Measurements from ENCODE around the gene CCDC40. TPM values are rescaled to one million over a fixed set of nuclear protein-coding genes. Genes with fewer than 3 reads are reported as not detected.
A peak's percentile ranks its signal among the peaks of the same experiment; 100 is the strongest.

The CCDC40 gene
- total RNA-seq, 1 donor from 2014 or later = 7.7 TPM

- no peak overlapping the region for H3K4me3 ChIP-seq
- H3K9ac ChIP-seq = no peak overlapping the region
- H3K27ac Mint-ChIP-seq = no peak overlapping the region
- no peaks in the 10 kb centered on the region for H3K9me3 ChIP-seq (ENCODE audit: low read depth)
- no peaks in the 10 kb centered on the region for H3K36me3 ChIP-seq
- no peaks in the 10 kb centered on the region for H3K9me3 Mint-ChIP-seq
- H3K4me2 ChIP-seq = no peak overlapping the region
- H2AFZ ChIP-seq (replicated peaks) = no peak overlapping the region
- H3K4me3 Mint-ChIP-seq = no peak overlapping the region
- no peak for TF ChIP-seq EZH2 (IDR thresholded peaks at IDR 0.05)
- TF ChIP-seq EZH2phosphoT487 (IDR thresholded peaks at IDR 0.05) = no peak
- TF ChIP-seq CTCF (IDR thresholded peaks at IDR 0.05) = no peak
- peaks cover 13% of the 10 kb centered on the region for H3F3A ChIP-seq (ENCODE audit: low read depth)
- H3K79me2 ChIP-seq (ENCODE audit: low read depth) = no peaks in the 10 kb centered on the region
- H3K27ac ChIP-seq = no peak overlapping the region
- DNase-seq (ENCODE audit: low spot score) = no peak
- H3K4me1 ChIP-seq = peaks cover 11% of the 10 kb centered on the region
- H3K27me3 ChIP-seq = no peaks in the 10 kb centered on the region
- no peaks in the 10 kb centered on the region for H4K20me1 ChIP-seq (ENCODE audit: low read depth)
- peaks cover 2% of the 10 kb centered on the region for H3K4me1 Mint-ChIP-seq
- peaks cover 3% of the 10 kb centered on the region for H3K27me3 Mint-ChIP-seq (ENCODE audit: insufficient read depth, low read depth)
- H3K36me3 Mint-ChIP-seq = peaks cover 19% of the 10 kb centered on the region
Measured at GRCh38 chr17:80063830-80064585, 27.6 kb downstream of the CCDC40 start.

- TF ChIP-seq EZH2phosphoT487 (IDR thresholded peaks at IDR 0.05) (no peak), EZH2 (IDR thresholded peaks at IDR 0.05) (no peak), CTCF (IDR thresholded peaks at IDR 0.05) (no peak)
- Histone ChIP-seq H2AFZ (replicated peaks) (no peak overlapping the region), H3K4me3 (no peak overlapping the region), H3K36me3 (no peaks in the 10 kb centered on the region), H3K4me1 (peaks cover 11% of the 10 kb centered on the region), H3K9ac (no peak overlapping the region), H3K4me2 (no peak overlapping the region), H3K9me3 (ENCODE audit: low read depth) (no peaks in the 10 kb centered on the region), H4K20me1 (ENCODE audit: low read depth) (no peaks in the 10 kb centered on the region), H3K27ac (no peak overlapping the region), H3F3A (ENCODE audit: low read depth) (peaks cover 13% of the 10 kb centered on the region), H3K27me3 (no peaks in the 10 kb centered on the region), H3K79me2 (ENCODE audit: low read depth) (no peaks in the 10 kb centered on the region)
- peaks cover 18% of the 10 kb centered on the region for H3K36me3 Mint-ChIP-seq
- H3K27me3 Mint-ChIP-seq (ENCODE audit: insufficient read depth, low read depth) = peaks cover 3% of the 10 kb centered on the region
- no peak overlapping the region for H3K27ac Mint-ChIP-seq
- H3K4me3 Mint-ChIP-seq = no peak overlapping the region
- peaks cover 5% of the 10 kb centered on the region for H3K4me1 Mint-ChIP-seq
- no peaks in the 10 kb centered on the region for H3K9me3 Mint-ChIP-seq
- DNase-seq (ENCODE audit: low spot score) = no peak
Measured at GRCh38 chr17:80064696-80065095, 28.3 kb downstream of the CCDC40 start.

- H3K27me3 ChIP-seq = no peaks in the 10 kb centered on the region
- no peak overlapping the region for H3K9ac ChIP-seq
- peak overlapping the region; percentile 68 for H2AFZ ChIP-seq (replicated peaks)
- H3K36me3 Mint-ChIP-seq = peaks cover 13% of the 10 kb centered on the region
- TF ChIP-seq EZH2 (IDR thresholded peaks at IDR 0.05) (no peak), EZH2phosphoT487 (IDR thresholded peaks at IDR 0.05) (no peak)
- peak overlapping the region; percentile 49 for H3K4me2 ChIP-seq
- H3K27ac ChIP-seq = peak overlapping the region; percentile 34
- no peaks in the 10 kb centered on the region for H3K36me3 ChIP-seq
- no peak overlapping the region for H3K27ac Mint-ChIP-seq
- H3K4me3 Mint-ChIP-seq = no peak overlapping the region
- no peaks in the 10 kb centered on the region for H3K9me3 Mint-ChIP-seq
- H3K4me3 ChIP-seq = no peak overlapping the region
- no peaks in the 10 kb centered on the region for H3K79me2 ChIP-seq (ENCODE audit: low read depth)
- H3K4me1 ChIP-seq = peaks cover 11% of the 10 kb centered on the region
- peaks cover 3% of the 10 kb centered on the region for H3K27me3 Mint-ChIP-seq (ENCODE audit: insufficient read depth, low read depth)
- H4K20me1 ChIP-seq (ENCODE audit: low read depth) = no peaks in the 10 kb centered on the region
- peaks cover 13% of the 10 kb centered on the region for H3F3A ChIP-seq (ENCODE audit: low read depth)
- DNase-seq (ENCODE audit: low spot score) = peak; percentile 62
- no peaks in the 10 kb centered on the region for H3K9me3 ChIP-seq (ENCODE audit: low read depth)
- peaks cover 8% of the 10 kb centered on the region for H3K4me1 Mint-ChIP-seq
Measured at GRCh38 chr17:80065478-80066170, 29.2 kb downstream of the CCDC40 start.
